A549 (cell line): Measurements from ENCODE around the gene FAM241B.

Experiments used
- CEBPB ChIP-seq, 2 experiments: fragments of >200 bp in 1 of 2; sonication (Bioruptor Twin) in 1 of 2; formaldehyde crosslinking in 1 of 2; IDR thresholded peaks; 2 replicates each; pipeline ENCODE4 v1.6.1; 2012 to 2016
- FOSB ChIP-seq: fragments of 250-450 bp; sonication (Bioruptor Pico); IDR thresholded peaks from 2 replicates; pipeline ENCODE4 v1.5.0; 2020; ENCODE audit warnings: mild to moderate bottlenecking, moderate library complexity
- HDAC2 ChIP-seq: fragments of 200-600 bp; sonication (generic); IDR thresholded peaks from 2 replicates; pipeline ENCODE4 v1.6.1; 2016
- JUNB ChIP-seq: fragments of >200 bp; sonication (Bioruptor Twin); formaldehyde crosslinking; IDR thresholded peaks from 2 replicates; pipeline ENCODE4 v1.6.1; 2016
- KDM1A ChIP-seq: fragments of 200-600 bp; sonication (generic); IDR thresholded peaks from 2 replicates; pipeline ENCODE4 v1.6.1; 2016; ENCODE audit warnings: low read depth, mild to moderate bottlenecking
- POLR2A ChIP-seq: IDR thresholded peaks from 2 replicates; pipeline ENCODE4 v1.6.1; 2012; ENCODE audit warnings: mild to moderate bottlenecking, low read length
- TP53 ChIP-seq: fragments of 250-450 bp; sonication (Bioruptor Pico); IDR thresholded peaks from 2 replicates; pipeline ENCODE4 v1.5.0; 2021; ENCODE audit warnings: mild to moderate bottlenecking, moderate library complexity
- ZFP36 ChIP-seq: fragments of 450-650 bp; IDR thresholded peaks from 2 replicates; pipeline ENCODE4 v1.6.1; 2014; ENCODE audit warnings: borderline replicate concordance; ENCODE audit not compliant: partially characterized antibody
- TF ChIP-seq, protein P1 (sequence below): fragments of >200 bp; sonication (Bioruptor Twin); formaldehyde crosslinking; IDR thresholded peaks from 3 replicates; pipeline ENCODE4 v1.5.1; 2016
- TF ChIP-seq, protein P2 (sequence below): IDR thresholded peaks from 2 replicates; pipeline ENCODE4 v1.6.1; 2012

DNA sequence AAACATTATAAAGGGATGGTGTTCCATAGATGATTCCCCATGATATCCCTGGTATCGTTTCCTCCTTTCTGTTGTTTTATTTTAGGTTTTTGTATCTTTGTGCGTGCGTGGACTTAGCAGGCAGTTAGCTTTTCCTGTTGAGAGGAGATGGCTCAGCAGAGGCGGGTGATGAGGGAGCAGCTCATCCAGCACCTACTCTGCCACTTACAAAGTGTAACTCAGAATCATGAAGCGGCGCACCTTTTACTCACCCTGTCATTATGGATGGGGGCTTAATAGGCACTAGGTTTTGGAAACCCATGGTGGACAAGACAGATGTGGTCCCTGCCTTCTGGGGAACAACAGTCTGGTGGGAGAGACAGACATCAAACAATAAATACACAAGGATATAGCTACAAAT lies 17.1 kb downstream of the FAM241B start:
- TF ChIP-seq, protein P1, sequence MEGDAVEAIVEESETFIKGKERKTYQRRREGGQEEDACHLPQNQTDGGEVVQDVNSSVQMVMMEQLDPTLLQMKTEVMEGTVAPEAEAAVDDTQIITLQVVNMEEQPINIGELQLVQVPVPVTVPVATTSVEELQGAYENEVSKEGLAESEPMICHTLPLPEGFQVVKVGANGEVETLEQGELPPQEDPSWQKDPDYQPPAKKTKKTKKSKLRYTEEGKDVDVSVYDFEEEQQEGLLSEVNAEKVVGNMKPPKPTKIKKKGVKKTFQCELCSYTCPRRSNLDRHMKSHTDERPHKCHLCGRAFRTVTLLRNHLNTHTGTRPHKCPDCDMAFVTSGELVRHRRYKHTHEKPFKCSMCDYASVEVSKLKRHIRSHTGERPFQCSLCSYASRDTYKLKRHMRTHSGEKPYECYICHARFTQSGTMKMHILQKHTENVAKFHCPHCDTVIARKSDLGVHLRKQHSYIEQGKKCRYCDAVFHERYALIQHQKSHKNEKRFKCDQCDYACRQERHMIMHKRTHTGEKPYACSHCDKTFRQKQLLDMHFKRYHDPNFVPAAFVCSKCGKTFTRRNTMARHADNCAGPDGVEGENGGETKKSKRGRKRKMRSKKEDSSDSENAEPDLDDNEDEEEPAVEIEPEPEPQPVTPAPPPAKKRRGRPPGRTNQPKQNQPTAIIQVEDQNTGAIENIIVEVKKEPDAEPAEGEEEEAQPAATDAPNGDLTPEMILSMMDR = no peak
- TF ChIP-seq JUNB (no peak), POLR2A (no peak), FOSB (CRISPR knock-in tag) (no peak), ZFP36 (no peak), CEBPB (IDR thresholded peaks at IDR 0.05) (no peak), TP53 (CRISPR knock-in tag) (no peak), HDAC2 (no peak), KDM1A (no peak)
- TF ChIP-seq, protein P2, sequence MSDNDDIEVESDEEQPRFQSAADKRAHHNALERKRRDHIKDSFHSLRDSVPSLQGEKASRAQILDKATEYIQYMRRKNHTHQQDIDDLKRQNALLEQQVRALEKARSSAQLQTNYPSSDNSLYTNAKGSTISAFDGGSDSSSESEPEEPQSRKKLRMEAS = no peak
